ENCODE results near the gene SIK3.
"Not testable (repeated sequence)": the region's sequence is repeated elsewhere in the genome, so short reads cannot be mapped to it uniquely, and the experiment has no call there.

The SIK3 gene

GRCh38 chr11:116812109-116812508, 286.1 kb downstream of the SIK3 start:
- Histone ChIP-seq H3K9me3 (ENCODE audit: control extremely low read depth in 1 of 5, control insufficient read depth in 4 of 5, insufficient read depth in 2 of 5, low read depth in 1 of 5, low read length in 4 of 5) (no peaks in the 10 kb centered on the region), H3K36me3 (ENCODE audit: control insufficient read depth in 4 of 4, insufficient read depth in 4 of 4, low read length in 3 of 4) (no peaks in the 10 kb centered on the region), H3K4me1 (ENCODE audit: control extremely low read depth in 1 of 4, control insufficient read depth in 4 of 4, insufficient read depth in 4 of 4, low read length in 3 of 4) (no peaks in the 10 kb centered on the region), H3K27me3 (replicated peaks in 2 of 5; ENCODE audit: control insufficient read depth in 4 of 5, insufficient read depth in 5 of 5, low read length in 4 of 5) (peaks cover 0 to 2% (median 0%) of the 10 kb centered on the region in 5 experiments), H3K27ac (ENCODE audit: insufficient read depth in 1 of 2, low read depth in 1 of 2, low read length in 2 of 2, poor library complexity in 1 of 2, severe bottlenecking in 2 of 2) (no peak overlapping the region), H3K4me3 (ENCODE audit: control insufficient read depth in 1 of 7, extremely low read depth in 1 of 7, insufficient read depth in 4 of 7, low read depth in 2 of 7, low read length in 6 of 7) (no peak overlapping the region)
- ChIA-PET POLR2A (no interaction called here), CTCF (interaction anchor here (1.3 to 2.0 kb wide), 2 partner anchors 11 to 22 kb away, joined by 6 to 14 read pairs; partner anchors contain the start of genes APOA4 and APOA5)
- DNase-seq, result no peak
- WGBS (ENCODE audit: insufficient coverage), result no CpG with 5 or more reads among the region's 4 CpGs

GRCh38 chr11:116811194-116811593, 287.0 kb downstream of the SIK3 start:
- Histone ChIP-seq H3K9me3 (ENCODE audit: control extremely low read depth in 1 of 5, control insufficient read depth in 4 of 5, insufficient read depth in 2 of 5, low read depth in 1 of 5, low read length in 4 of 5) (no peaks in the 10 kb centered on the region), H3K27ac (ENCODE audit: insufficient read depth in 1 of 2, low read depth in 1 of 2, low read length in 2 of 2, poor library complexity in 1 of 2, severe bottlenecking in 2 of 2) (no peak overlapping the region), H3K4me1 (ENCODE audit: control extremely low read depth in 1 of 4, control insufficient read depth in 4 of 4, insufficient read depth in 4 of 4, low read length in 3 of 4) (no peaks in the 10 kb centered on the region), H3K36me3 (ENCODE audit: control insufficient read depth in 4 of 4, insufficient read depth in 4 of 4, low read length in 3 of 4) (no peaks in the 10 kb centered on the region), H3K27me3 (replicated peaks in 2 of 5; ENCODE audit: control insufficient read depth in 4 of 5, insufficient read depth in 5 of 5, low read length in 4 of 5) (peaks cover 0 to 2% (median 0%) of the 10 kb centered on the region in 5 experiments), H3K4me3 (ENCODE audit: control insufficient read depth in 1 of 7, extremely low read depth in 1 of 7, insufficient read depth in 4 of 7, low read depth in 2 of 7, low read length in 6 of 7) (no peak overlapping the region)
- 100% methylated on average over 2 of the region's 3 CpGs for WGBS (ENCODE audit: insufficient coverage)
- DNase-seq, result no peak
- CTCF ChIA-PET, result no interaction called here
- POLR2A ChIA-PET, result interaction anchor here (1.2 kb wide), 1 partner anchor 39 kb away, joined by 3 read pairs; no protein-coding TSS in a partner anchor

- Histone ChIP-seq H3K9me3 (ENCODE audit: control extremely low read depth in 1 of 5, control insufficient read depth in 4 of 5, insufficient read depth in 2 of 5, low read depth in 1 of 5, low read length in 4 of 5) (no peaks in the 10 kb centered on the region), H3K27me3 (replicated peaks in 2 of 5; ENCODE audit: control insufficient read depth in 4 of 5, insufficient read depth in 5 of 5, low read length in 4 of 5) (peaks cover 0 to 2% (median 0%) of the 10 kb centered on the region in 5 experiments), H3K4me1 (ENCODE audit: control extremely low read depth in 1 of 4, control insufficient read depth in 4 of 4, insufficient read depth in 4 of 4, low read length in 3 of 4) (no peaks in the 10 kb centered on the region), H3K36me3 (ENCODE audit: control insufficient read depth in 4 of 4, insufficient read depth in 4 of 4, low read length in 3 of 4) (no peaks in the 10 kb centered on the region), H3K4me3 (ENCODE audit: control insufficient read depth in 1 of 7, extremely low read depth in 1 of 7, insufficient read depth in 4 of 7, low read depth in 2 of 7, low read length in 6 of 7) (no peak overlapping the region), H3K27ac (ENCODE audit: insufficient read depth in 1 of 2, low read depth in 1 of 2, low read length in 2 of 2, poor library complexity in 1 of 2, severe bottlenecking in 2 of 2) (no peak overlapping the region)
- DNase-seq, result no peak
- ChIA-PET CTCF (no interaction called here), POLR2A (no interaction called here)
- WGBS (ENCODE audit: insufficient coverage), result 92% methylated on average over 9 of the region's 14 CpGs
Observed at GRCh38 chr11:116808262-116809175, 289.7 kb downstream of the SIK3 start.

- no peak for DNase-seq
- CTCF ChIA-PET, result interaction anchor here (1.1 kb wide), 1 partner anchor 28 kb away, joined by 4 read pairs; no protein-coding TSS in a partner anchor
Observed at GRCh38 chr11:116807601-116808261, 290.5 kb downstream of the SIK3 start.

GRCh38 chr11:116804001-116804400, 294.2 kb downstream of the SIK3 start:
- Histone ChIP-seq H3K9me3 (ENCODE audit: control extremely low read depth in 1 of 5, control insufficient read depth in 4 of 5, insufficient read depth in 2 of 5, low read depth in 1 of 5, low read length in 4 of 5) (no peaks in the 10 kb centered on the region), H3K4me3 (ENCODE audit: control insufficient read depth in 1 of 7, extremely low read depth in 1 of 7, insufficient read depth in 4 of 7, low read depth in 2 of 7, low read length in 6 of 7) (no peak overlapping the region), H3K27me3 (replicated peaks in 2 of 5; ENCODE audit: control insufficient read depth in 4 of 5, insufficient read depth in 5 of 5, low read length in 4 of 5) (peaks cover 0 to 2% (median 0%) of the 10 kb centered on the region in 5 experiments), H3K4me1 (ENCODE audit: control extremely low read depth in 1 of 4, control insufficient read depth in 4 of 4, insufficient read depth in 4 of 4, low read length in 3 of 4) (no peaks in the 10 kb centered on the region), H3K36me3 (ENCODE audit: control insufficient read depth in 4 of 4, insufficient read depth in 4 of 4, low read length in 3 of 4) (no peaks in the 10 kb centered on the region), H3K27ac (ENCODE audit: insufficient read depth in 1 of 2, low read depth in 1 of 2, low read length in 2 of 2, poor library complexity in 1 of 2, severe bottlenecking in 2 of 2) (no peak overlapping the region)
- 75% methylated on average over 3 of the region's 3 CpGs for WGBS (ENCODE audit: insufficient coverage)
- ChIA-PET CTCF (interaction anchor here (1.2 kb wide), 1 partner anchor 10 kb away, joined by 3 read pairs; no protein-coding TSS in a partner anchor), POLR2A (no interaction called here)
- no peak for DNase-seq

More at GRCh38 chr11:116807601-116808261, 290.5 kb downstream of the SIK3 start:
- no peak overlapping the region for H3K27ac ChIP-seq (ENCODE audit: insufficient read depth in 1 of 2, low read depth in 1 of 2, low read length in 2 of 2, poor library complexity in 1 of 2, severe bottlenecking in 2 of 2)
- H3K4me3 ChIP-seq (ENCODE audit: control insufficient read depth in 1 of 7, extremely low read depth in 1 of 7, insufficient read depth in 4 of 7, low read depth in 2 of 7, low read length in 6 of 7), result no peak overlapping the region
- POLR2A ChIA-PET, result interaction anchor here (0.6 kb wide), 1 partner anchor 12 kb away, joined by 6 read pairs; no protein-coding TSS in a partner anchor
- peaks cover 0 to 2% (median 0%) of the 10 kb centered on the region in 5 experiments for H3K27me3 ChIP-seq (replicated peaks in 2 of 5; ENCODE audit: control insufficient read depth in 4 of 5, insufficient read depth in 5 of 5, low read length in 4 of 5)
- H3K36me3 ChIP-seq (ENCODE audit: control insufficient read depth in 4 of 4, insufficient read depth in 4 of 4, low read length in 3 of 4), result no peaks in the 10 kb centered on the region
- H3K9me3 ChIP-seq (ENCODE audit: control extremely low read depth in 1 of 5, control insufficient read depth in 4 of 5, insufficient read depth in 2 of 5, low read depth in 1 of 5, low read length in 4 of 5), result no peaks in the 10 kb centered on the region
- no peaks in the 10 kb centered on the region for H3K4me1 ChIP-seq (ENCODE audit: control extremely low read depth in 1 of 4, control insufficient read depth in 4 of 4, insufficient read depth in 4 of 4, low read length in 3 of 4)
- 100% methylated on average over 3 of the region's 6 CpGs for WGBS (ENCODE audit: insufficient coverage)

GRCh38 chr11:116801662-116802061, 296.6 kb downstream of the SIK3 start:
- H3K9me3 ChIP-seq (ENCODE audit: control extremely low read depth in 1 of 5, control insufficient read depth in 4 of 5, insufficient read depth in 2 of 5, low read depth in 1 of 5, low read length in 4 of 5); H3K36me3 ChIP-seq (ENCODE audit: control insufficient read depth in 4 of 4, insufficient read depth in 4 of 4, low read length in 3 of 4); H3K27ac ChIP-seq (ENCODE audit: insufficient read depth in 1 of 2, low read depth in 1 of 2, low read length in 2 of 2, poor library complexity in 1 of 2, severe bottlenecking in 2 of 2); DNase-seq; H3K4me3 ChIP-seq (ENCODE audit: control insufficient read depth in 1 of 7, extremely low read depth in 1 of 7, insufficient read depth in 4 of 7, low read depth in 2 of 7, low read length in 6 of 7); POLR2A ChIA-PET; H3K27me3 ChIP-seq (replicated peaks in 2 of 5; ENCODE audit: control insufficient read depth in 4 of 5, insufficient read depth in 5 of 5, low read length in 4 of 5); CTCF ChIA-PET; H3K4me1 ChIP-seq (ENCODE audit: control extremely low read depth in 1 of 4, control insufficient read depth in 4 of 4, insufficient read depth in 4 of 4, low read length in 3 of 4): not testable (repeated sequence)

- Histone ChIP-seq H3K4me1 (ENCODE audit: control extremely low read depth in 1 of 4, control insufficient read depth in 4 of 4, insufficient read depth in 4 of 4, low read length in 3 of 4) (no peaks in the 10 kb centered on the region), H3K36me3 (ENCODE audit: control insufficient read depth in 4 of 4, insufficient read depth in 4 of 4, low read length in 3 of 4) (no peaks in the 10 kb centered on the region), H3K9me3 (ENCODE audit: control extremely low read depth in 1 of 5, control insufficient read depth in 4 of 5, insufficient read depth in 2 of 5, low read depth in 1 of 5, low read length in 4 of 5) (no peaks in the 10 kb centered on the region), H3K4me3 (ENCODE audit: control insufficient read depth in 1 of 7, extremely low read depth in 1 of 7, insufficient read depth in 4 of 7, low read depth in 2 of 7, low read length in 6 of 7) (no peak overlapping the region), H3K27me3 (replicated peaks in 2 of 5; ENCODE audit: control insufficient read depth in 4 of 5, insufficient read depth in 5 of 5, low read length in 4 of 5) (no peaks in the 10 kb centered on the region), H3K27ac (ENCODE audit: insufficient read depth in 1 of 2, low read depth in 1 of 2, low read length in 2 of 2, poor library complexity in 1 of 2, severe bottlenecking in 2 of 2) (no peak overlapping the region)
- DNase-seq, result no peak
- CTCF ChIA-PET, result interaction anchor here (0.7 to 1.4 kb wide), 4 partner anchors 9 to 21 kb away, joined by 3 to 4 read pairs (median 3); no protein-coding TSS in a partner anchor
- POLR2A ChIA-PET, result no interaction called here
- 100% methylated on average over 1 of the region's 2 CpGs for WGBS (ENCODE audit: insufficient coverage)
Observed at GRCh38 chr11:116800610-116801009, 297.6 kb downstream of the SIK3 start.
